Lower leg skin (tissue), 3 donors: ENCODE measurements around the gene TK2.

ENCODE experiments used
- POLR2A ChIP-seq, 2 donors: fragments of 450-650 bp; IDR thresholded peaks; one replicate each; pipeline ENCODE4 v1.6.1; 2016 to 2017; ENCODE audit warnings: antibody characterized with exemption in 2 of 2, mild to moderate bottlenecking in 1 of 2, moderate library complexity in 1 of 2
- TF ChIP-seq, protein P1 (sequence below), 3 donors: fragments of 450-650 bp; IDR thresholded peaks; one replicate each; pipeline ENCODE4 v1.5.1; 2016; ENCODE audit warnings: antibody characterized with exemption in 3 of 3, mild to moderate bottlenecking in 3 of 3, moderate library complexity in 2 of 3

DNA sequence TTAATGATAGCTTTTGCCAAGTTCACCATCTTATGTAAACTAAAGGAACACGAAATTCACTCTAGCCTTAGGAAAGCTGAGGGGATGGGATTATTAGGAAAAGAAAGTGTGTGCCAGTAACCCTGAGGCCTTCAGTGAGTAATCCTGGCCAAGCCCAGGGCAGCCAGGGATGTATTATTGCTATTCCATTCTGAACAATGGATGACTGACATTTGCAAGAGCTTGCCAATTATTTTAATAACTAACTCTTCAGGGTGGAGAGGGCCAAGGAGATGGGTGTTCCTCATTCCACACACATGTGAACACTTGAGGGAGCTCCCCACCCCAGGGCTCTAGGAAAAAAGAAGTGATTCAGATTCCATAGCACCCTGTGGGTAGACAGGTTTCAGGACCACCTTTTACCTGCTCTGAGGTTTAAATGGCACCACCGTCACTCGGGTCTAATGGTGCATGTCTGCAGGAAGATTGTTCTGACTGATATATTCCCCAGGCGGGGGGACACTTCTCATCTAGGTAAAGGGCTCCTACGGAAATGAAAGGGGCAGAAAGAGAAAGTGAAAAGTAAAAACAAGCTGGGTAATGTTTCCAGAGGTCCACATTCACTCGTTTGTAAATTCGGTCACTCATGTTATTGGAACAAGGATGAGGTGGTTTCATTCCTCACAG, 41.5 kb downstream of the TK2 start:
- TF ChIP-seq, protein P1, sequence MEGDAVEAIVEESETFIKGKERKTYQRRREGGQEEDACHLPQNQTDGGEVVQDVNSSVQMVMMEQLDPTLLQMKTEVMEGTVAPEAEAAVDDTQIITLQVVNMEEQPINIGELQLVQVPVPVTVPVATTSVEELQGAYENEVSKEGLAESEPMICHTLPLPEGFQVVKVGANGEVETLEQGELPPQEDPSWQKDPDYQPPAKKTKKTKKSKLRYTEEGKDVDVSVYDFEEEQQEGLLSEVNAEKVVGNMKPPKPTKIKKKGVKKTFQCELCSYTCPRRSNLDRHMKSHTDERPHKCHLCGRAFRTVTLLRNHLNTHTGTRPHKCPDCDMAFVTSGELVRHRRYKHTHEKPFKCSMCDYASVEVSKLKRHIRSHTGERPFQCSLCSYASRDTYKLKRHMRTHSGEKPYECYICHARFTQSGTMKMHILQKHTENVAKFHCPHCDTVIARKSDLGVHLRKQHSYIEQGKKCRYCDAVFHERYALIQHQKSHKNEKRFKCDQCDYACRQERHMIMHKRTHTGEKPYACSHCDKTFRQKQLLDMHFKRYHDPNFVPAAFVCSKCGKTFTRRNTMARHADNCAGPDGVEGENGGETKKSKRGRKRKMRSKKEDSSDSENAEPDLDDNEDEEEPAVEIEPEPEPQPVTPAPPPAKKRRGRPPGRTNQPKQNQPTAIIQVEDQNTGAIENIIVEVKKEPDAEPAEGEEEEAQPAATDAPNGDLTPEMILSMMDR (IDR thresholded peaks at IDR 0.05) = no peak
- no peak for TF ChIP-seq POLR2A (IDR thresholded peaks at IDR 0.05)
